GM21528 (cell line): Measurements from ENCODE around the gene MKX.
A peak's percentile ranks its signal among the peaks of the same experiment; 100 is the strongest.

ENCODE experiments used
- ATAC-seq: cut with Tn5 transposase; IDR thresholded peaks from one replicate; pipeline ENCODE4 v1.9.1; 2021; ENCODE audit warnings: mild to moderate bottlenecking, moderate library complexity; ENCODE audit not compliant: unreplicated experiment, low FRiP score

MKX gene

DNA sequence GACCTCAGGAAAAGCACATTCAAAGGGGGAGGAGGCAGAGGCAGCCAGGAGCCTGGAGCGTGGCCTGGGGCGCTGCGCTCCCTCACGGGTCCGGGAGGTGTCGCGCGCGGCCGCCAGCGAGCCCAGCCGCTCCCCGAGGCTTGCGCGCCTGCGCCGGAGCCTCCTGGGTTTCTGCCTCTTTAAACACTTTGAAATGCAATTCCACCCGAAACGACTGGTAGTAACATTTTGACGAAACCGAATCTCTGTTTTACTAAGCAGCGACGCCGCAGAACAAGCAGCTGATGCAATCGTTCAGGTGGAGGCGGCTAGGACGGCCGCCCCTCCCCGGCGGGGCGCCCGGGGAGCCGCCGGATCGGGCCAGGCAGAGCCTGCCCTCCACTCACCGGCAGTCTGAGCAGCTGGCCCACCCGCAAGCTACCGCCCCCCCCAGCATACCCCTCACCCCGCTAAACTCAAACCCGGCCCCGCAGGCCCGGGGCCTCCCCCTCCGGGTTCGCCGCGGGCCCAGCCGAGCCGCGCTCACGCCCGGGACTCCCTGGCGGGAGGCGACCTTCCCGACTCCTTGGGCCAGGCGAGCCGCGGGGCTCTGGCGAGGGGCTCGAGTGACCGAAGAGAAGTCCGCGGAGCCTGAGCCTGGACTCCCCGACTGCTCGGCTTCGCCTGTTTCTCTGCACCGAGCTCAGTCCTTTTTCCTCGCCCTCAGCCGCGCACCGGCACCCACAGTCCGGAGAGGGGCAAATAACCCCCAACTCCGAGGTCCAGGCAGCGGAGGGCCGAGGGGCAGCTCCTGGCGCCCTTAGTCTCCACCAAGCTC, 3.2 kb downstream of the MKX start:
- peak; percentile 97 for ATAC-seq

DNA sequence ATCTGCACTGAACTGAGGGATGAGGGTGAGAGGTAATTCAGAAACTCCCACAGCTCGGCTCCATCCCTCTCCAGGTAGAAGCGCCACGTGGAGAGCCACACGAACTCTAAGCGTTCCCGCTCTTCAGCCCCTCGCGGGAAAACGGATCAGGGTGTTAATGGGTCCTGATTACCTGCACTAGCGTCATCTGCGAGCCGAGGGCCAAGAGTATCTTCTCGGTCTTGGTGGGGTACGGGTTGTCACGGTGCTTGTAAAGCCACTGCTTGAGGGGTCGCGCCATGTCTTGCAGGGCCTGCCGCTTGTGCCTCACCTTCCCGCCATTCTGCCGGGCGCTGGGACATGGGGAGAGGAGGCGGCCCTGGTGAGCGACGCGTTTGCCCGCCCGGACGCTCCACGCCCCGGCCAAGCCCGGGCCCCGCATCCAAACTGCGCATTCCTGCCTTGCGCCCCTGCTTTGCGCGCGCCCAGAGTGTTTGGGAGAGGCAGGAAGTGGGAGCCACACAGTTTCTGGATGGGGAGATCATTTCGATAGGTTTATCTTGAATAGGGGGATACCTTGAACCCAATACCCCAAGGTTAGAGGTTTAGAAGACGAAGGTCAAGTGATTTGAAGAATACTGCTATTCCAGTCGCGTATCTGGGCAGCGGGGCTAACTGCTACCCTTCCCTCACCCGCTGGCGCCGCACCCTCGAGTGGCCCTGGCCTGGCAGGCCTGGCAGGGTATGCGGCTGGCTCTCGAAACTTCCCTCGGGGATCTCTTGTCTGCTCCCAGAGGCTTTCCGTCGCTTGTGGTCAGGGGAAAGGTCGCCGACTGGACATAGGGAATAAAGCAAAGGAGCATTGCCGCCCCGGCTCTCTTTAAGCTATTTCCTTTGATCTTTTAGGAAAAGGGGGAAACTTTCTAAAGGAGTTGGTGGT, 4.2 kb downstream of the MKX start:
- no peak for ATAC-seq

DNA sequence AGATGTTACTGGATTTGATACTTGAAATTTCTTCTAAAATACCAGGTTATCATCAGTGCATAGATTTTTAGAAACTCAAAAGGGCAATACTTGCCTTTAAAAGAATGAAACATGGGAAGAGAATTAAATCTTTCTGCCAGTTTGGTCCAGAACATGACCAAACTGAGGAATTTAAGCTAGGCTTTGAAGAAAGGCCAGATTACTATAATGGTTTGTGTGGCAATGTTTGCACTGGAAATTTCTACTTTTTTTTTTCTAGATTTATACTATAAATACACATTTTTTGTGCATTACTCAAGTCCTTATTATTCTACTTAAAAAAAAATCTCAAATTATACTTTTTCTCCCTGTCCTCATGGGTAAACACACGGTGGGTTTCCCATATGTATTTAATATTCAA, 9.2 kb downstream of the MKX start:
- no peak for ATAC-seq

DNA sequence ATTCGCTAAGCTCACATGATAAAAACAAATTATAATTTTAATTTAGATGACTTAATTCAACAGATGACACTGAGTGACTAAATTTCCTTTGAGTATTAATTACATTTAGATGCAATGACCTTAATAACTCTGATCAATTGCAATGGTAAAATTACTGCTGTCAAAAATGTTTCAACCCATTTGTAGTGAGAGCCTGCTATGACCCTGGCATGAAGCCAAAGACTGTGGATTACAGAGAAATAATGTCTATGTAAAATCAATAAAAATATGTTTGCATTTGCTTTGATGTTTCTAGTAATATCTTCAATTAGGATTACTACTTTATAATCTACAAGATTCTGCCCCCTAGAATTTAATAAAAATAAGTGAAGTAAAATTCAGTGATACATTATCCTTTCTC, 15.6 kb downstream of the MKX start:
- no peak for ATAC-seq

DNA sequence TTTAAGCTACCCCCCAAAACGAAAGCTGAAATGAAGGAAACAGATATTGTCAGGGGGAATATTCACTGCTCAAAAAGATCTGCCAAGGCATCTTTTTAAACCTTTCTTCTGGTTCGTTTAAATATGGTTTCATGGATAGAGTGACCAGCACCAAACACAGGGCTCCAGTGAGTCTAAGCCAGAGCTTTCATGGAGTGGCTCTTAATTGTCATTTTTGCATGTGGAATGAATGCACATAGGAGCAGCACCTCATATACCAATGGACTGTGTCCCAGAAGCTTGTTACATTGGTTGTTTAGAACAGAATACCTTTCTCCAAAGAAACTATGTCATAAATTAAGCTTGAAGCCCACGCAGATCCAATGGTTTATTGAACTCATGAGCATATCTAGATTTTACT, 17.3 kb downstream of the MKX start:
- ATAC-seq = no peak

DNA sequence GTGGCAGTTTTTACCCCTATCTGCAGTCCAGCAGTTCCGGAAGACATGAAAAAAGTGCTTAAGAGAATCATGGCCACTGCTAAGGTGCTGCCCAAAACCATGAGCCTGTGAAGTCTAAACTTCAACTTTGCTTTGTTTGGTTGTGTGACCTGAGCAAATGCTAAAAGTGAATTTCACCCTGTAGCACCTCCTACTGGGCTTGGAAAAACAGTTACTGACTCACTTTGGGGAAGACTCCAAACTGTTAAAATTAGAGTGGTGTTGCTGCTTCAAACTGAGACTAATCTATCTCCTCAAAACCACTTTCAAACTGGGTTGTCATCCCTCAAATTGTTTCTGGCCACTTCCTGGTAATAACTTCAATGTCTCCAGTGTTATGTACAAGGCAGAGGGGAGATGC, 21.3 kb downstream of the MKX start:
- ATAC-seq = no peak

DNA sequence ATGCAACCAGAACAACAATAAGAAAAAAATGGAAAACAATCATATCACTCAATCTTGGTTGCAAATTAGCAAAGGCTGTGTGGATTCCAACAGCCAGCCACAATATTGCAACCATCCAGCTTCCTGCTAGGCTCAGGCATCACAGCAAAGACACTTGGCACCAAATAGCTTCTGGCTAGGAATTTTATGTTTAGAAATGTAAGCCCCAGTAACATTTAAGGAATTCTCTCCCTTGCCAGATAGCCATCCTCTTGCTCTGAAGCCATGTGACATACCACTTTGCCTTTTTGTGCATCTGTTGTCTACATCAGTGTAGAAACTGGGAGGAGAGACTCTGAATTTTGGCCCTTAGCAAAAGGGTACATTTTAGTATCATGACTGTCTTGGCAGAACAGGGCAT, 22.2 kb downstream of the MKX start:
- no peak for ATAC-seq

DNA sequence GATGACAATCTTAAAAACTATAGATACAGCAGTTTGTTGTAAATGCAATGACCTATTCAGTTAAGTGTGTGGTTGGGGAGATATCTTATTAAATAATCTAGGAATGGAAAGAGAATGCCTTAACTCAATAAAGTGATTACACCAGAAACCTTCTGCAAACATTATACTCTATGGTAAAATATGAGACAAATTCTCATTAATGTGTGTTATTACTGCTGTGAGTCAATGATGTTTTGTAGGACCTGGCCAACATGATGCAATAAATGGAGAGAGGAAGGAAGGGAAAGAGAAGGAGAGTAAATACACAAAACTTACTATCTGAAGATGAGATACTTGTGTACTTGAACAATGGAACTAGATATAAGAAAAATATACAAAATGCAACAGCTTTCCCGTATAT, 25.1 kb downstream of the MKX start:
- no peak for ATAC-seq

DNA sequence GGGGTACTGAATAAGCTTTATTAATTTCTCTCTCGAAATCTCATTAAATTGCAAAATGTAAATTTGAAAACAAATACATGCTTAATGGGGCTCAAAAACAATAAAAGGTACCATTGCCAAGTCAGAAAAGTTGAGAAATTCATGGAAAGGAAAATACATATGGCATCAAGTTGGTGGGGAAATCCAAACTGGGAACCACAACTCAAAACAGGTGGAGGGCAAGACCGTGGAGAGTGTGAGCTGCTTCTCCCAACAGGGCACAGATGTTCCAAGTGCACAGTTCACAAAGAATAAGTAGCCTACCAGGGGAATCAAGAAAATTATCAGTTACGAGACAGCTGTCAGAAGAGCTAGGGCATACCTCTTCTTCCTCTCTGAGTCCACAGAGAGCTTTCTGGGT, 26.6 kb downstream of the MKX start:
- ATAC-seq = no peak

DNA sequence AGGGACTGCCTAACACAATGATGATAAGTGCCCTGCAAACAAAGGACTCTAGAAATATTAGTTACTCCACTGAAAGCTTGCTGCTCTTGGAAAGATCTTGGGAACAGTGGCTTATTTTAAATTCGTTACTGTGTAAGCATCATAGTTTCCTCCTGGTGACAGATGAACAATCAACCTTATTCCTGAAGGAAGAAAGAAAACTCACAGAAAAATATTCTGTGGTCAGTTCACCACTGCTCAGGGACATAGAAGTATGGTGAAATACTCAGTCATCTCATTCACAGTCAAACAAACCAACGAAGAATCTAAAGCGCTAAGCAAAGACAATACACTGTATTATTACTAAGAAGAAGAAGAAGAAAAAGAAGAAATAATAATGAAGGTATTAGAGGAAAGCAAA, 27.8 kb downstream of the MKX start:
- no peak for ATAC-seq

DNA sequence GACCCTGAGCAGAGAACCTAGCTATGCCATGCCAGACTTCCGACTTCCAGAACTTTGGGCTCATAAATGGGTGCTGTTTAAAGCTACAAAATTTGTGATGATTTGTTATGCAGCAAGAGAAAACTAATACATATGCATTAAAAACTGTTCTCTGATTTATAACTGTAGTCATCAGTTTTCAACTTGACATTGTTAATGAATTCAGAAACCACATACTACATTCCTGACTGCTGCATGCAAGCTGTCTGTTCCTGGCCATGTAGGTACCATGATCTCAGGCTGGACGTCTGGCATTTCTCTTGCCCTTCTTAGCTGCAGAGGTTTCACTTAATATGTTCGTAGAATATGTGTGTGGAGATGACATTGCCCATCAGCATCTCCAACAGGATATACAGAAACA, 28.4 kb downstream of the MKX start:
- no peak for ATAC-seq

DNA sequence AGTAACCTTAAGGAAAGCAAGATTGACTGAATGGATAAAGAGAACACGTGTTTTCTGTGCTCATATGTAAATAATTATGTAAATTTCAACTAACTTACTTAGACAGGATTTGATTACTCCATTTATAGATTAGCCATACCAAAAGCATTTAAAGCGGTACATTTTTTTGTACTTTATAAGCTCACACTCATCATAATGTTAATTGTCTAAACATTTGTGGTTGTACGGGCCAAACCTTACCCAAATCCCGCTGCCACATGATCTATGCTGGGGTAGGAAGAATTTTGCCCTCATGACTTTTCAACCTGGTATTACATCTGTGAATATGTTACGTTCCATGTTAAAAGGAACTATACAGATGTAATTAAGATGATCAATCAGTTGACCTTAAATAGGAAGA, 29.1 kb downstream of the MKX start:
- ATAC-seq = no peak

DNA sequence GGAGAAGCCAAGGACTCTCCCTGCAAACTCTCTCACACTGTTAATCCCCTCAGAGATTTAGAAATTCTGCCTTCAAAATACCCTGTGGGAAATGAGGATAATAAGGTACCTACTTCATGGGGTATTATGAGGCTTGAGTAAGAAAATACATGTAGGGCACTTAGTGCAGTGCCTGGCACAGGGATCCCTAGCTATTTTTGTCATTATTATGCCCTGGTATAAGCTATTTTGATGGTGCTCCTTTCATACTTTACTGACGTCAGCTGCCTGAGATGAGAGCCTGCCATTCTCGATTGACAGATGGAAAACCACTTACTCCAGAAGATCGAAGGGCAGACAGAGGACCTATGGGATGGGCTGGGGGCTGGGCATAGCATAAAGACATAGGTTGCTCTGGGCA, 30.1 kb downstream of the MKX start:
- ATAC-seq = no peak

DNA sequence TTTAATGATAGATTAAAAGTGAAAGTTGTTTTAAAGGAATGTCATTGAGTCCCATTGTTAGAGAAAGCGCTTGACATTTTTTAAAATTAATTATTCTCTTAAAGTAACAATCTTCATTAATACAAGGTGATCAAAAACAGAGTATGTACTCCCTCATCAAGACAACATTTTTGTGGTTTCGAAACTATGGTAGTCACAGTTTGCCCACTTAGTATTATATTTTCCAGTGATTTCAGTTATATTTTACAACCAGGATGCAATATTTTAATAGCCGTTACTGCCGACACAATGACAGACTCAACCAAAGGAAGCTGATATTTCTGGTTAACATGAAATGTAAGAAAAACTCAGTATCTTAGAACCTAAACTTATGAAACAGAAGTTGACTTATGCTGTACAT, 31.3 kb downstream of the MKX start:
- ATAC-seq = no peak

DNA sequence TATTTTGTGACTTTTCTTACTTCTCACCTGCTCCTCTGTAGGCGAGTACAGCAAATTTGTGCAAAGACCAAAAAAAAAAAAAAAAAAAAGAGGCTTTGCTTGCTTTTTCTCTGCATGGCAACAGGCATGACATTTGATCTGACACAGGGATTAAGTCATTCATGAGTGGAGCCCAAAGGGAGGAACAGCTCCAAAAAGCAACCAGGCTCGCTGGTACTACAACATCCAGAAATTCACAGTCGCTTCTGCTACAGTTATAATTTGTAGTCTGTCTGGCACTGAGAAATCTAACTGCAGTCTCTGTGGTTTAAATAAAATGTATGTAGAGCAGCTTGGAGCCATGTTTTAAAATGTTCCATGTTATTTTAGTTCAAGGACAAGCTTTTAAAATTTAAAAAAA, 31.7 kb downstream of the MKX start:
- no peak for ATAC-seq

DNA sequence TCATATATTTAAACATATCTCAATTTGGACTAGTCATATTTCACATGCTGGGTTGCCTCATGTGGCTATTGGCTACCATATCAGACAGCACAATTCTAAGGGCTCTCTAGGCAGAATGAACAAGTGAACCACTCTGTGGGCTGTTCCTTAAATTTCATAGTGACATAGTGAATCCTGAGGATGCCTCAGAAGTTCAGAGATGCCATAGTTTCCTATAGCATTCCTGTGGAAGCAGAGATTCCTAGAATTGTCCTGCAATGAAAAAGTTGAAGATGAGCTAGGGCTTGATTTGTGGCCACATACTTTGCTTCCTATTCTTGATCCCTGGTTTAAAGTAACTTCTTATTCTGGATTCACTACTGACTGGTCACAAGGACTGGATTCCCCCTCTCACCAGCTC, 35.6 kb downstream of the MKX start:
- ATAC-seq = no peak

DNA sequence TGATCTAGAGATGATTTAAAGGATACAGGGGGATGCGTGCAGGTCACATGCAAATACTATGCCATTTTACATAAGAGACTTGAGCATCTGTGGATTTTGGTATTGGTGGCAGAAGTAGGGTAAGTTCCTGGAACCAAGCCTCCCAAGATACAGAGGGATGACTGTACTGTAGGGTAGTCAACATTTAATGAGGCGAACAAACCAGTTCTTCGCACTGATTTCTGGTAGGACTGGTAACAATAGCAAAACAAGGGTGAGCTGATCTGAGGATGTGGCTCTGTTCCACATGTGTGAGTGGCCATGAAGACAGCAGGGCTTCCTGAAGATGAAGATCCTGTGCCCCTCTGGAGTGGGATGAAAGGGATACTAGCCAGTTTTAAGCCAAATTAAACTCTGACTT, 36.3 kb downstream of the MKX start:
- ATAC-seq = no peak

DNA sequence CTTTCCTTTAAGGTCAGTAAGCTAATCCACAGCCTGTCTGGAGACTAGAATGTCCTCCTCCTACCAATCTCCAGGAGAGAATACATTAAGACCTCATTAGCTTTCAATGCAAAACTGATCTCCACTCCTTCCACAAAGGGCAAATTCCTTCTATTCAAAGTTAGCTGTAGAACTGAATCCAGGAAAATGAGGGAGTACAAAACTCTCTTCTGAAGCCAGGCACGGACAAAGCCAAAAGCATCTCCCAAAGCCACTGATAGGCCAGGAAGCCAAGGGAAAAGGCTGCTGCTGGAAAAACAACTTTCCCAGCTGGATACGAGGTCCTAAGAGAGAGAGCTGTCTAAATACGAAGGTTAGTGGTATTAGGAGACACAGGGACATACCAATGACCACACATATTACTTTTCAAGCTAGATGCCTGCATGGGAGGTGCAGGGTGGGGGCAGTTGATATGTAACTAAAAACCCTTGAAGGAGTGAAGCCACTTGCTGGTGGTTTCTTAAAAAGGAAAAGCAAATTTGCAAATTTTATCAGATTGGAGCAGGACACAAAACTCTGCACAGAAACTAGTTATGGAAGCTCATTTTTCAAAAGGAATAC, 43.6 kb downstream of the MKX start:
- no peak for ATAC-seq

DNA sequence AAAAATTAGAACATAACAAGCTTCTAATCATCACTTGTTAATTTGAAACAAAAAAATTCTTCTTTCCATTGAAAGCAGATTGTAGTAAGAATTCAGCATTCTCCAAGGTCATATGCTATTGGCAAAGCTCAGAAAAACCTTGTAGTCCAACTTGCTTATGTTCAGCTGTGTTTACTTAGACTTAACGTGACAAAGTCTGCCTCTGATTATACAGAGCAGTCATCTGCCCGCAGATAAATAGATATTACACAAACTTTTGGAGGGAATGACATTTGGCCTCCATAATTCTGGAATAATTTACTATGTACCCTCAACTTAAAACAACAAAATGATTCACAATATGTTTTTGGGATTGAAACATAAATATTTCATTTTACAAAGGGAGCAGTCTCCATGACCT, 45.8 kb downstream of the MKX start:
- no peak for ATAC-seq

DNA sequence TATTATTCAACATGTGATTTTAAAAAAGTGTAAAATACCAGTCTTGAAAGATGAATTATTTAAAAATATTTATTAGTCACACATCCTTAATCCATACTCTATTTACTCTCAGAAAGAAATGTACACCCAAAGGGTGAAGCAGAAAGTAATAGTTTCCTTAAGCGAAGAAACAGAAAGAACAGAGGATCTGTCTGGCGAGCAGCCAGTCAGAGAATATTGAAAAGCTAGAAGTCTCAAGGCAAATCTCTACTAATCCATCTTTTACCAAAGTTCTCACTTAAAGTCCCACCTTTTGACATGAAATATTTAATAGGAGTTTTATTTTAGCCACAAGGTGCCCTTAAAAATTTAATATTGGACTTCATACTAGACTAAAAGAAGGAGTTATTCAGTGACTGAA, 46.7 kb downstream of the MKX start:
- ATAC-seq = no peak

DNA sequence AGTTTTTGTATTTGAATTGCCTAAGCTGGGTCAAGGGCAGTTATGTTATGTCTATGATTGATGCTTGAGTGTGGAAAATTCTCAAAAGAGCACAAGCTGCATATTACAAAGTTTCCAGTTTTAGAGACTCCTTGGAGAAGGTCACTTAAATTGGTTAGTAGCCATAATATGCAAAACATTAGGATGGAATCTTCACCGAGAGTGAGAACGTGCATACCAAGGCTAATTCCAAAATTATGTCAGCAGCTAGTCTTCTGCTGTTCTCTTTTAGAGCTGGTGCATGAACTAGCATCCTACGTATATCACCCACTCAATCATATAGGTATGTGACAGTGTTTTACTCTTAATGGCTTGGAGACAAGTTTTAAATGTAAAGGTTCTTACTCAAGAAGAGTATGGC, 49.2 kb downstream of the MKX start:
- no peak for ATAC-seq

DNA sequence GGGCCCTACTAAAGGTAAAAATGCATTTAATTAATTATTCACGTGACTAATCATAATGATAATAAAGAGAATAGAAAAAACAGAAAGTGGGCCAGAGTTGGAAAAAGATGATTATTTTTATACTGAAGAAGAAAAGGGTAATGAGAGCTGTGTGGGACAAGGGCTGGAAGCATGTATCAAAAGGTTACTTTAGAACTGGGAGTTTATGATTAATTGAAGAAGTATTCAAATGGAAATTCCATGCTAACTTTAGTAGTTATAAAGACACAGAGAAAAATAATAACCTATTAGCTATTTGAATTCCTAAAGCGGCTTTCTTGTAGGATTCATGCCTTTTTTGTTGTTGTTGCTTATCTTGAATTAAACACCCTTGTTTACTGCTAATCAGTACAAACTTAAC, 49.9 kb downstream of the MKX start:
- no peak for ATAC-seq
